Endothelial cell of umbilical vein (primary cell): Measurements from ENCODE around the gene CUX1. TPM values are rescaled to one million over a fixed set of nuclear protein-coding genes. Genes with fewer than 3 reads are reported as not detected.

Experiments used
- BruUV-seq: library from RNA; stranded (reverse); fragments of 400-500 nt; replicated peaks from 2 replicates; lab custom pipeline; 2021; lab: Mats Ljungman, UMichigan
- CTCF ChIA-PET: fragments of 300-600, 350-600 bp; sonication (Branson Sonifier 250); formaldehyde crosslinking; loops from one replicate; lab custom pipeline; 2021; ENCODE audit warnings: antibody characterized with exemption, inconsistent platforms; lab: Charles Lee
- POLR2A ChIA-PET: fragments of 300-600, 350-600 bp; sonication (Branson Sonifier 250); formaldehyde crosslinking; loops from one replicate; lab custom pipeline; 2021; ENCODE audit warnings: antibody characterized with exemption, inconsistent platforms; lab: Charles Lee
- DNase-seq: peaks from one replicate; pipeline ENCODE4 v3.0.0-alpha.2; 2011; ENCODE audit warnings: low read depth, low spot score
- FAIRE-seq: peaks from 2 replicates; lab custom pipeline; 2011; peaks lifted over from hg19 to GRCh38; lab: Jason Lieb, UNC
- H2AFZ ChIP-seq: 2 replicates; pipeline ENCODE4 v1.6.0; 2012; ENCODE audit warnings: low read depth, low read length, control low read depth, inconsistent platforms
- H3K27ac ChIP-seq: 2 replicates; pipeline ENCODE4 v1.5.1; 2011; ENCODE audit warnings: low read depth, mild to moderate bottlenecking, control low read depth, low read length, moderate library complexity; ENCODE audit not compliant: insufficient read depth
- H3K27me3 ChIP-seq, 2 experiments: 2 replicates each; pipeline versions ENCODE4 v1.6.0 to v1.6.1; 2011; ENCODE audit warnings: low read length in 2 of 2, mixed read lengths in 1 of 2; ENCODE audit not compliant: control insufficient read depth in 2 of 2, insufficient read depth in 2 of 2
- H3K36me3 ChIP-seq, 2 experiments: 2 replicates in 1 of 2; 3 replicates in 1 of 2; pipeline ENCODE4 v1.5.1; 2011; ENCODE audit warnings: low read length in 2 of 2, mild to moderate bottlenecking in 1 of 2, moderate library complexity in 1 of 2; ENCODE audit not compliant: control insufficient read depth in 2 of 2, insufficient read depth in 2 of 2; ENCODE audit errors: extremely low read depth in 1 of 2
- H3K4me1 ChIP-seq: 3 replicates; pipeline ENCODE4 v1.5.1; 2011; ENCODE audit warnings: mild to moderate bottlenecking, low read length; ENCODE audit not compliant: control insufficient read depth, insufficient read depth; ENCODE audit errors: extremely low read depth
- H3K4me2 ChIP-seq: 2 replicates; pipeline ENCODE4 v1.6.1; 2011; ENCODE audit warnings: low read length, control low read depth, mixed read lengths; ENCODE audit not compliant: insufficient read depth
- H3K4me3 ChIP-seq, 3 experiments: fragments of 200-600 bp in 1 of 3; sonication (generic), shearing (Covaris generic) in 1 of 3; replicated peaks in 1 of 3; 2 replicates each; pipeline ENCODE4 v1.5.1; 2011 to 2016; ENCODE audit warnings: control low read depth in 3 of 3, low read length in 3 of 3, mild to moderate bottlenecking in 2 of 3, inconsistent platforms in 1 of 3, low read depth in 1 of 3, moderate library complexity in 1 of 3; ENCODE audit not compliant: insufficient read depth in 1 of 3
- H3K79me2 ChIP-seq: 2 replicates; pipeline ENCODE4 v1.6.0; 2012; ENCODE audit warnings: low read length, inconsistent platforms; ENCODE audit not compliant: control insufficient read depth, insufficient read depth
- H3K9ac ChIP-seq: replicated peaks from 2 replicates; pipeline ENCODE3; 2011; ENCODE audit warnings: low read length, control low read depth; ENCODE audit not compliant: insufficient read depth; ENCODE audit errors: extremely low read depth
- H3K9me1 ChIP-seq: replicated peaks from 3 replicates; pipeline ENCODE4 v1.6.0; 2011; ENCODE audit warnings: mild to moderate bottlenecking, low read length; ENCODE audit not compliant: control insufficient read depth, insufficient read depth; ENCODE audit errors: extremely low read depth
- H3K9me3 ChIP-seq: replicated peaks from 2 replicates; pipeline ENCODE4 v1.5.1; 2012; ENCODE audit warnings: low read length, inconsistent platforms; ENCODE audit not compliant: control insufficient read depth, insufficient read depth
- H4K20me1 ChIP-seq: replicated peaks from 2 replicates; pipeline ENCODE3; 2011; ENCODE audit warnings: mild to moderate bottlenecking, low read length; ENCODE audit not compliant: control insufficient read depth, insufficient read depth; ENCODE audit errors: extremely low read depth
- CTCF ChIP-seq, 2 donors: IDR thresholded peaks; 1 replicate in 1 of 2; 2 replicates in 1 of 2; pipeline ENCODE4 v1.5.1; 2011; ENCODE audit warnings: low read length in 2 of 2, mild to moderate bottlenecking in 2 of 2, moderate library complexity in 2 of 2, control low read depth in 1 of 2, inconsistent platforms in 1 of 2, low read depth in 1 of 2; ENCODE audit not compliant: insufficient read depth in 1 of 2; ENCODE audit errors: extremely low read depth in 1 of 2
- EZH2 ChIP-seq: IDR thresholded peaks from 2 replicates; pipeline ENCODE4 v1.6.1; 2012; ENCODE audit warnings: borderline replicate concordance, low read depth, mild to moderate bottlenecking, moderate library complexity, low read length, inconsistent platforms; ENCODE audit not compliant: severe bottlenecking
- FOS ChIP-seq: IDR thresholded peaks from 2 replicates; pipeline ENCODE4 v1.6.1; 2011; ENCODE audit warnings: mild to moderate bottlenecking, low read length, moderate library complexity, borderline replicate concordance; ENCODE audit not compliant: insufficient read depth
- GATA2 ChIP-seq: IDR thresholded peaks from 2 replicates; pipeline ENCODE4 v1.7.0; 2011; ENCODE audit warnings: low read depth, mild to moderate bottlenecking, moderate library complexity, mixed read lengths, low read length; ENCODE audit not compliant: insufficient read length, insufficient read depth
- JUN ChIP-seq: IDR thresholded peaks from 2 replicates; pipeline ENCODE4 v1.6.1; 2011; ENCODE audit warnings: borderline replicate concordance, low read depth; ENCODE audit not compliant: insufficient read length, insufficient read depth
- MAX ChIP-seq: IDR thresholded peaks from 2 replicates; pipeline ENCODE4 v1.6.1; 2011; ENCODE audit not compliant: insufficient read depth, insufficient read length
- MYC ChIP-seq: IDR thresholded peaks from one replicate; pipeline ENCODE4 v1.6.1; 2011; ENCODE audit warnings: mild to moderate bottlenecking, low read depth, low read length
- POLR2A ChIP-seq: IDR thresholded peaks from 2 replicates; pipeline ENCODE4 v1.6.1; 2012; ENCODE audit warnings: low read depth, mild to moderate bottlenecking, control low read depth, low read length
- POLR2AphosphoS5 ChIP-seq: IDR thresholded peaks from 2 replicates; pipeline ENCODE4 v1.6.1; 2012; ENCODE audit warnings: low read depth, mild to moderate bottlenecking, control low read depth, low read length, moderate library complexity; ENCODE audit not compliant: insufficient read depth
- dilution Hi-C: fragments of 300-500 bp; cut with MboI; formaldehyde crosslinking; loops from one replicate; pipeline ENCODE4 v1.15.0; 2019; ENCODE audit warnings: low sequenced_read_pairs; ENCODE audit not compliant: extremely low pct_ligation_motif_present
- intact Hi-C: fragments of 100-400 bp; cut with micrococcal nuclease; formaldehyde crosslinking; loops from one replicate; pipeline ENCODE4 v1.10.0; 2022
- polyA plus RNA-seq, 4 experiments: library from polyadenylated mRNA; depleted of rRNA in 3 of 4; stranded (reverse) in 3 of 4; unstranded in 1 of 4; fragments of >200 nt; gene quantifications; 2 replicates each; pipeline versions ENCODE4 v1.2.1 to v1.2.3, GENCODE V29; 2011 to 2012; ENCODE audit warnings: missing spikeins in 1 of 4
- total RNA-seq: library from RNA; stranded (reverse); gene quantifications from 2 replicates; pipeline ENCODE4 v1.2.3, GENCODE V29; 2021

CUX1 gene
- total and polyA plus RNA-seq, 2 donors (not counting 3 experiments of a cell fraction or from before 2014, with no cell fraction given): 13.8 to 49.8 TPM

- peaks cover 18% of the 10 kb centered on the region for H4K20me1 ChIP-seq
- no peaks in the 10 kb centered on the region for H3K27me3 ChIP-seq
- peaks cover 13% of the 10 kb centered on the region for H3K4me1 ChIP-seq
- no peak for TF ChIP-seq FOS
- no peak for TF ChIP-seq JUN
- no peak for TF ChIP-seq CTCF (IDR thresholded peaks at IDR 0.05; ENCODE audit: extremely low read depth in 1 of 2, insufficient read depth in 1 of 2, low read depth in 1 of 2, low read length in 2 of 2)
- TF ChIP-seq POLR2AphosphoS5: no peak
- no peak for TF ChIP-seq EZH2
- TF ChIP-seq MAX: no peak
- no peak for TF ChIP-seq POLR2A
- no peak for TF ChIP-seq GATA2
- no peak for TF ChIP-seq MYC
- FAIRE-seq (no peak), DNase-seq (no peak)
- no TSS peak for BruUV-seq
- dilution Hi-C loops (no loop called here), intact Hi-C loops (loop anchor here (5.0 to 10.0 kb wide), 3 partner anchors 274 to 403 kb away; no protein-coding TSS in a partner anchor)
- no peaks in the 10 kb centered on the region for H3K9me3 ChIP-seq
- no peaks in the 10 kb centered on the region for H3K36me3 ChIP-seq
- H2AFZ ChIP-seq: no peak overlapping the region
- H3K4me2 ChIP-seq: no peak overlapping the region
- ChIA-PET POLR2A (interaction anchor here (0.5 kb wide), 1 partner anchor 37 kb away, joined by 7 read pairs; no protein-coding TSS in a partner anchor), CTCF (no interaction called here)
- H3K79me2 ChIP-seq: peaks cover 39% of the 10 kb centered on the region
- H3K9ac ChIP-seq: no peak overlapping the region
- no peaks in the 10 kb centered on the region for H3K9me1 ChIP-seq
- H3K27ac ChIP-seq: no peak overlapping the region
- no peak overlapping the region for H3K4me3 ChIP-seq
These were observed 1.8 kb downstream of the CUX1 start for GRCh38 chr7:101819183-101819582.
